Measurements from ENCODE around the gene CCT2. TPM values are rescaled to one million over a fixed set of nuclear protein-coding genes. Genes with fewer than 3 reads are reported as not detected.
A peak's percentile ranks its signal among the peaks of the same experiment; 100 is the strongest.

Gene CCT2
- 414 and 458 TPM in 2 replicates for polyA plus RNA-seq
- 393 and 406 TPM in 2 replicates for polyA minus RNA-seq

GRCh38 chr12:69585189-69586062 is at the start of gene CCT2:
Gene CCT2, plus strand, starts transcription at chr12:69585459. Its CDS starts 63 bp downstream, at chr12:69585522.
- H3K9me3 ChIP-seq (ENCODE audit: low read length), result no peaks in the 10 kb centered on the region
- TF ChIP-seq CTCF (IDR thresholded peaks at IDR 0.05; ENCODE audit: poor library complexity, severe bottlenecking) (peak; percentile 69), SMC3 (conservative IDR thresholded peaks at IDR 0.05; ENCODE audit: poor library complexity) (peak; percentile 74), TAF1 (IDR thresholded peaks at IDR 0.05; ENCODE audit: low read depth) (peak; percentile 89), REST (IDR thresholded peaks at IDR 0.05; ENCODE audit: borderline replicate concordance) (peak; percentile 90), EP300 (conservative IDR thresholded peaks at IDR 0.05; ENCODE audit: poor library complexity, severe bottlenecking) (peak; percentile 74), RAD21 (conservative IDR thresholded peaks at IDR 0.05) (peak; percentile 59), EZH2 (IDR thresholded peaks at IDR 0.05; ENCODE audit: borderline replicate concordance, insufficient read depth, low read length, poor library complexity, severe bottlenecking) (no peak), POLR2AphosphoS5 (IDR thresholded peaks at IDR 0.05) (peak; percentile 98), MXI1 (conservative IDR thresholded peaks at IDR 0.05; ENCODE audit: poor library complexity, severe bottlenecking) (peak; percentile 100)
- H3F3A ChIP-seq (ENCODE audit: insufficient read depth, low read length, poor library complexity, severe bottlenecking), result no peaks in the 10 kb centered on the region
- peaks cover 11% of the 10 kb centered on the region for H3K36me3 ChIP-seq (ENCODE audit: insufficient read depth, low read length)
- peak within 1 kb of the TSS; percentile 98 for H2AFZ ChIP-seq (ENCODE audit: low read depth, low read length)
- H3K9ac ChIP-seq (ENCODE audit: low read length), result peak within 1 kb of the TSS; percentile 97
- H4K20me1 ChIP-seq (ENCODE audit: insufficient read depth), result no peaks in the 10 kb centered on the region
- H3K9me2 ChIP-seq (ENCODE audit: insufficient read depth, low read length), result no peaks in the 10 kb centered on the region
- H3K4me3 ChIP-seq (ENCODE audit: low read length), result peak within 1 kb of the TSS; percentile 94
- peaks cover 29% of the 10 kb centered on the region for H3K79me2 ChIP-seq (replicated peaks; ENCODE audit: insufficient read depth, low read length)
- peak within 1 kb of the TSS; percentile 70 for H3K4me2 ChIP-seq (ENCODE audit: low read length)
- H3K27ac ChIP-seq (ENCODE audit: low read length), result peak within 1 kb of the TSS; percentile 99
- no peaks in the 10 kb centered on the region for H3K27me3 ChIP-seq (ENCODE audit: insufficient read depth, low read depth, low read length)

- H3K4me3 ChIP-seq (ENCODE audit: low read length), result no peak overlapping the region
- H3F3A ChIP-seq (ENCODE audit: insufficient read depth, low read length, poor library complexity, severe bottlenecking), result no peaks in the 10 kb centered on the region
- no peaks in the 10 kb centered on the region for H3K36me3 ChIP-seq (ENCODE audit: insufficient read depth, low read length)
- peaks cover 13% of the 10 kb centered on the region for H3K79me2 ChIP-seq (replicated peaks; ENCODE audit: insufficient read depth, low read length)
- no peaks in the 10 kb centered on the region for H4K20me1 ChIP-seq (ENCODE audit: insufficient read depth)
- TF ChIP-seq EP300 (conservative IDR thresholded peaks at IDR 0.05; ENCODE audit: poor library complexity, severe bottlenecking), result no peak
- TF ChIP-seq MXI1 (conservative IDR thresholded peaks at IDR 0.05; ENCODE audit: poor library complexity, severe bottlenecking), result no peak
- TF ChIP-seq EZH2 (IDR thresholded peaks at IDR 0.05; ENCODE audit: borderline replicate concordance, insufficient read depth, low read length, poor library complexity, severe bottlenecking), result no peak
- no peak for TF ChIP-seq POLR2AphosphoS5 (IDR thresholded peaks at IDR 0.05)
- H3K4me2 ChIP-seq (ENCODE audit: low read length), result no peak overlapping the region
- no peak overlapping the region for H3K9ac ChIP-seq (ENCODE audit: low read length)
- no peak overlapping the region for H2AFZ ChIP-seq (ENCODE audit: low read depth, low read length)
- H3K9me3 ChIP-seq (ENCODE audit: low read length), result no peaks in the 10 kb centered on the region
- no peaks in the 10 kb centered on the region for H3K9me2 ChIP-seq (ENCODE audit: insufficient read depth, low read length)
- no peaks in the 10 kb centered on the region for H3K27me3 ChIP-seq (ENCODE audit: insufficient read depth, low read depth, low read length)
- no peak overlapping the region for H3K27ac ChIP-seq (ENCODE audit: low read length)
Measured at GRCh38 chr12:69540987-69541386, 44.3 kb upstream of the CCT2 start.

All from neural cell (in vitro differentiated cells).